Neural cell (in vitro differentiated cells): ENCODE data around the gene STX8. TPM values are rescaled to one million over a fixed set of nuclear protein-coding genes. Genes with fewer than 3 reads are reported as not detected.

Experiments used
- H2AFZ ChIP-seq: fragments of 200-600, 300-800 bp; sonication (generic), shearing (Covaris generic); 2 replicates; pipeline ENCODE4 v1.6.0; 2014; ENCODE audit warnings: low read depth, mild to moderate bottlenecking, antibody characterized with exemption, low read length, moderate library complexity
- H3F3A ChIP-seq: fragments of 200-600 bp; shearing (Covaris generic); 2 replicates; pipeline ENCODE4 v1.6.1; 2016; ENCODE audit warnings: mild to moderate bottlenecking, moderate library complexity, mixed read lengths, antibody characterized with exemption, low read length; ENCODE audit not compliant: insufficient read depth, poor library complexity, severe bottlenecking
- H3K27ac ChIP-seq: fragments of 200-600, 300-800 bp; sonication (generic), shearing (Covaris generic); 2 replicates; pipeline ENCODE4 v1.5.1; 2014; ENCODE audit warnings: mild to moderate bottlenecking, low read length, moderate library complexity
- H3K27me3 ChIP-seq: fragments of 300-800, 200-600 bp; sonication (generic), shearing (Covaris generic); 2 replicates; pipeline ENCODE4 v1.6.0; 2014; ENCODE audit warnings: mild to moderate bottlenecking, low read depth, low read length, moderate library complexity; ENCODE audit not compliant: insufficient read depth
- H3K36me3 ChIP-seq: fragments of 300-800, 200-600 bp; sonication (generic), shearing (Covaris generic); 2 replicates; pipeline ENCODE4 v1.5.1; 2014; ENCODE audit warnings: mild to moderate bottlenecking, antibody characterized with exemption, low read length, moderate library complexity; ENCODE audit not compliant: insufficient read depth
- H3K4me2 ChIP-seq: fragments of 300-800, 200-600 bp; sonication (generic), shearing (Covaris generic); 2 replicates; pipeline ENCODE4 v1.6.0; 2014; ENCODE audit warnings: mild to moderate bottlenecking, low read length
- H3K4me3 ChIP-seq: fragments of 300-800, 200-600 bp; sonication (generic), shearing (Covaris generic); 2 replicates; pipeline ENCODE4 v1.5.1; 2014; ENCODE audit warnings: mild to moderate bottlenecking, low read length, moderate library complexity
- H3K79me2 ChIP-seq: fragments of 200-600 bp; shearing (Covaris generic); replicated peaks from 2 replicates; pipeline ENCODE4 v1.6.0; 2014; ENCODE audit warnings: mild to moderate bottlenecking, low read length, moderate library complexity; ENCODE audit not compliant: insufficient read depth
- H3K9ac ChIP-seq: fragments of 300-800, 200-600 bp; sonication (generic), shearing (Covaris generic); 2 replicates; pipeline ENCODE4 v1.6.1; 2016; ENCODE audit warnings: mild to moderate bottlenecking, low read length, mixed read lengths
- H3K9me2 ChIP-seq: fragments of 200-600 bp; shearing (Covaris generic); 2 replicates; pipeline ENCODE4 v1.6.1; 2016; ENCODE audit warnings: mild to moderate bottlenecking, low read length, mixed read lengths; ENCODE audit not compliant: insufficient read depth
- H3K9me3 ChIP-seq: fragments of 200-600, 300-800 bp; sonication (generic), shearing (Covaris generic); 2 replicates; pipeline ENCODE4 v1.6.1; 2016; ENCODE audit warnings: mild to moderate bottlenecking, mixed run types, low read length, moderate library complexity, mixed read lengths
- H4K20me1 ChIP-seq: fragments of 200-600 bp; shearing (Covaris generic); 2 replicates; pipeline ENCODE4 v1.6.1; 2016; ENCODE audit warnings: mild to moderate bottlenecking, mixed run types; ENCODE audit not compliant: insufficient read depth
- CTCF ChIP-seq: fragments of 450-650 bp; IDR thresholded peaks from 2 replicates; pipeline ENCODE4 v1.5.1; 2014; ENCODE audit warnings: antibody characterized with exemption, mild to moderate bottlenecking, moderate library complexity; ENCODE audit not compliant: poor library complexity, severe bottlenecking
- EP300 ChIP-seq: fragments of 450-650 bp; conservative IDR thresholded peaks from 2 replicates; pipeline ENCODE4 v1.6.1; 2014; ENCODE audit warnings: antibody characterized with exemption, mild to moderate bottlenecking, moderate library complexity; ENCODE audit not compliant: poor library complexity, severe bottlenecking
- EZH2 ChIP-seq: fragments of 200-600, 300-800 bp; shearing (Covaris generic), sonication (generic); IDR thresholded peaks from 2 replicates; pipeline ENCODE4 v1.6.1; 2014; ENCODE audit warnings: antibody characterized with exemption, low read length, borderline replicate concordance, mild to moderate bottlenecking; ENCODE audit not compliant: insufficient read depth, poor library complexity, severe bottlenecking
- MXI1 ChIP-seq: fragments of 450-650 bp; conservative IDR thresholded peaks from 2 replicates; pipeline ENCODE4 v1.6.1; 2014; ENCODE audit warnings: antibody characterized with exemption, mild to moderate bottlenecking; ENCODE audit not compliant: poor library complexity, severe bottlenecking
- POLR2AphosphoS5 ChIP-seq: IDR thresholded peaks from 2 replicates; pipeline ENCODE4 v1.6.1; 2012
- RAD21 ChIP-seq: fragments of 450-650 bp; conservative IDR thresholded peaks from 2 replicates; pipeline ENCODE4 v1.6.1; 2014; ENCODE audit warnings: antibody characterized with exemption, mild to moderate bottlenecking, moderate library complexity
- REST ChIP-seq: IDR thresholded peaks from 2 replicates; pipeline ENCODE4 v1.6.1; 2012; ENCODE audit warnings: borderline replicate concordance
- SMC3 ChIP-seq: fragments of 450-650 bp; conservative IDR thresholded peaks from 2 replicates; pipeline ENCODE4 v1.6.1; 2014; ENCODE audit warnings: antibody characterized with exemption, mild to moderate bottlenecking, moderate library complexity; ENCODE audit not compliant: poor library complexity
- TAF1 ChIP-seq: IDR thresholded peaks from 2 replicates; pipeline ENCODE4 v1.6.1; 2012; ENCODE audit warnings: low read depth
- polyA plus RNA-seq: library from polyadenylated mRNA; depleted of rRNA; stranded (reverse); fragments of >200 nt; gene quantifications from 2 replicates; pipeline ENCODE4 v1.2.3, GENCODE V29; 2014

Gene STX8
- polyA plus RNA-seq, 1 donor from 2014 or later = 100 TPM

- H3K4me2 ChIP-seq = no peak overlapping the region
- H3K4me3 ChIP-seq = no peak overlapping the region
- no peak overlapping the region for H3K9ac ChIP-seq
- no peaks in the 10 kb centered on the region for H3K27me3 ChIP-seq
- no peaks in the 10 kb centered on the region for H3K79me2 ChIP-seq
- H3F3A ChIP-seq = no peaks in the 10 kb centered on the region
- H2AFZ ChIP-seq = no peak overlapping the region
- TF ChIP-seq RAD21 (no peak), REST (no peak), CTCF (no peak), EP300 (no peak), SMC3 (no peak), POLR2AphosphoS5 (no peak), MXI1 (no peak), EZH2 (no peak), TAF1 (no peak)
- H3K27ac ChIP-seq = no peak overlapping the region
- no peaks in the 10 kb centered on the region for H3K9me2 ChIP-seq
- no peaks in the 10 kb centered on the region for H4K20me1 ChIP-seq
- H3K9me3 ChIP-seq = no peaks in the 10 kb centered on the region
- H3K36me3 ChIP-seq = no peaks in the 10 kb centered on the region
Observed at GRCh38 chr17:9224485-9224884, 351.1 kb downstream of the STX8 start.

GRCh38 chr17:9223531-9223930 is 352.1 kb downstream of the STX8 start:
- no peak overlapping the region for H3K9ac ChIP-seq
- TF ChIP-seq RAD21 (no peak), SMC3 (no peak), TAF1 (no peak), EP300 (no peak), EZH2 (no peak), CTCF (no peak), POLR2AphosphoS5 (no peak), REST (no peak), MXI1 (no peak)
- H3K9me3 ChIP-seq = no peaks in the 10 kb centered on the region
- no peaks in the 10 kb centered on the region for H3K27me3 ChIP-seq
- H4K20me1 ChIP-seq = no peaks in the 10 kb centered on the region
- H3K36me3 ChIP-seq = no peaks in the 10 kb centered on the region
- no peaks in the 10 kb centered on the region for H3K9me2 ChIP-seq
- no peaks in the 10 kb centered on the region for H3F3A ChIP-seq
- no peak overlapping the region for H3K4me2 ChIP-seq
- no peaks in the 10 kb centered on the region for H3K79me2 ChIP-seq
- H2AFZ ChIP-seq = no peak overlapping the region
- H3K27ac ChIP-seq = no peak overlapping the region
- no peak overlapping the region for H3K4me3 ChIP-seq
